ENCODE data around the gene PCTP. TPM values are rescaled to one million over a fixed set of nuclear protein-coding genes. Genes with fewer than 3 reads are reported as not detected.

Gene PCTP
- total and polyA plus RNA-seq, 5 donors: 11.9 to 17.6 (median 15.9) TPM

- no peaks in the 10 kb centered on the region for H3K27me3 ChIP-seq (ENCODE audit: control insufficient read depth, insufficient read depth)
- no peaks in the 10 kb centered on the region for H3K9me3 ChIP-seq (ENCODE audit: control insufficient read depth, low read length)
- H3K4me1 ChIP-seq (ENCODE audit: control insufficient read depth, insufficient read depth, low read length): peaks cover 1% of the 10 kb centered on the region
- ATAC-seq (peak; percentile 60 to 87), DNase-seq (no peak)
- 64% methylated on average over 4 of the region's 4 CpGs for WGBS
- H3K27ac ChIP-seq (ENCODE audit: low read length): no peak overlapping the region
- intact Hi-C loops (cut with DNase I): loop anchor here in 1 of 4 donors (10.0 kb wide), 1 partner anchor 186 kb away; no protein-coding TSS in a partner anchor
- no peak overlapping the region for H3K4me3 ChIP-seq (ENCODE audit: low read length)
Observed at GRCh38 chr17:55710829-55711496, 39.9 kb upstream of the PCTP start.

GRCh38 chr17:55717432-55717831, 33.4 kb upstream of the PCTP start:
- H3K4me1 ChIP-seq (ENCODE audit: control insufficient read depth, insufficient read depth, low read length): no peaks in the 10 kb centered on the region
- ATAC-seq: no peak
- H3K27me3 ChIP-seq (ENCODE audit: control insufficient read depth, insufficient read depth): no peaks in the 10 kb centered on the region
- intact Hi-C loops (cut with DNase I): loop anchor here in 3 of 4 donors (5.0 to 10.0 kb wide), 3 partner anchors 55 to 193 kb away; no protein-coding TSS in a partner anchor
- H3K27ac ChIP-seq (ENCODE audit: low read length): no peak overlapping the region
- 93% methylated on average over 4 of the region's 4 CpGs for WGBS
- H3K9me3 ChIP-seq (ENCODE audit: control insufficient read depth, low read length): no peaks in the 10 kb centered on the region
- DNase-seq: no peak
- H3K4me3 ChIP-seq (ENCODE audit: low read length): no peak overlapping the region

GRCh38 chr17:55717898-55718735, 32.7 kb upstream of the PCTP start:
- WGBS: 51% methylated on average over 11 of the region's 11 CpGs
- peak; percentile 38 to 48 for ATAC-seq
- Histone ChIP-seq H3K27ac (ENCODE audit: low read length) (no peak overlapping the region), H3K9me3 (ENCODE audit: control insufficient read depth, low read length) (no peaks in the 10 kb centered on the region), H3K4me1 (ENCODE audit: control insufficient read depth, insufficient read depth, low read length) (no peaks in the 10 kb centered on the region), H3K27me3 (ENCODE audit: control insufficient read depth, insufficient read depth) (no peaks in the 10 kb centered on the region), H3K4me3 (ENCODE audit: low read length) (no peak overlapping the region)
- intact Hi-C loops (cut with DNase I): loop anchor here in 3 of 4 donors (5.0 to 10.0 kb wide), 3 partner anchors 54 to 193 kb away; no protein-coding TSS in a partner anchor
- peak; percentile 79 to 92 (median 79) for DNase-seq

- ATAC-seq (no peak), DNase-seq (no peak)
- intact Hi-C loops (cut with DNase I): no loop called here
- H3K27me3 ChIP-seq (ENCODE audit: control insufficient read depth, insufficient read depth): no peaks in the 10 kb centered on the region
- 84% methylated on average over 6 of the region's 6 CpGs for WGBS
- peak overlapping the region; percentile 2 for H3K4me3 ChIP-seq (ENCODE audit: low read length)
- H3K9me3 ChIP-seq (ENCODE audit: control insufficient read depth, low read length): no peaks in the 10 kb centered on the region
- no peak overlapping the region for H3K27ac ChIP-seq (ENCODE audit: low read length)
- peaks cover under 1% of the 10 kb centered on the region for H3K4me1 ChIP-seq (ENCODE audit: control insufficient read depth, insufficient read depth, low read length)
Observed at GRCh38 chr17:55720919-55721836, 29.7 kb upstream of the PCTP start.

GRCh38 chr17:55722016-55722736, 28.7 kb upstream of the PCTP start:
- intact Hi-C loops (cut with DNase I): no loop called here
- peaks cover 6% of the 10 kb centered on the region for H3K4me1 ChIP-seq (ENCODE audit: control insufficient read depth, insufficient read depth, low read length)
- H3K9me3 ChIP-seq (ENCODE audit: control insufficient read depth, low read length): no peaks in the 10 kb centered on the region
- DNase-seq (no peak), ATAC-seq (no peak)
- H3K27me3 ChIP-seq (ENCODE audit: control insufficient read depth, insufficient read depth): no peaks in the 10 kb centered on the region
- H3K4me3 ChIP-seq (ENCODE audit: low read length): peak overlapping the region; percentile 39
- no peak overlapping the region for H3K27ac ChIP-seq (ENCODE audit: low read length)
- 48% methylated on average over 5 of the region's 5 CpGs for WGBS

- WGBS: 10% methylated on average over 12 of the region's 12 CpGs
- DNase-seq (peak in 2 of 3 donors; percentile 40 to 41), ATAC-seq (peak; percentile 43 to 54)
- peaks cover 8% of the 10 kb centered on the region for H3K4me1 ChIP-seq (ENCODE audit: control insufficient read depth, insufficient read depth, low read length)
- no peaks in the 10 kb centered on the region for H3K27me3 ChIP-seq (ENCODE audit: control insufficient read depth, insufficient read depth)
- H3K9me3 ChIP-seq (ENCODE audit: control insufficient read depth, low read length): no peaks in the 10 kb centered on the region
- intact Hi-C loops (cut with DNase I): no loop called here
- no peak within 1 kb of the TSS for H3K27ac ChIP-seq (ENCODE audit: low read length)
- peak within 1 kb of the TSS; percentile 39 for H3K4me3 ChIP-seq (ENCODE audit: low read length)
Observed at GRCh38 chr17:55722742-55723487, 27.9 kb upstream of the PCTP start, which contains the start of gene TMEM100. Gene TMEM100 (minus strand): TSS chr17:55722864. CDS start chr17:55721070, 1,794 bp downstream.

- intact Hi-C loops (cut with DNase I): no loop called here
- Histone ChIP-seq H3K4me1 (ENCODE audit: control insufficient read depth, insufficient read depth, low read length) (peaks cover 8% of the 10 kb centered on the region), H3K27me3 (ENCODE audit: control insufficient read depth, insufficient read depth) (no peaks in the 10 kb centered on the region), H3K9me3 (ENCODE audit: control insufficient read depth, low read length) (no peaks in the 10 kb centered on the region), H3K4me3 (ENCODE audit: low read length) (peak overlapping the region; percentile 39), H3K27ac (ENCODE audit: low read length) (no peak overlapping the region)
- DNase-seq (no peak), ATAC-seq (no peak)
Observed at GRCh38 chr17:55723488-55723848, 27.4 kb upstream of the PCTP start.

- DNase-seq (peak; percentile 62 to 79 (median 77)), ATAC-seq (peak; percentile 61 to 71)
- intact Hi-C loops (cut with DNase I): no loop called here
- H3K27ac ChIP-seq (ENCODE audit: low read length): peak overlapping the region; percentile 17
- H3K27me3 ChIP-seq (ENCODE audit: control insufficient read depth, insufficient read depth): no peaks in the 10 kb centered on the region
- WGBS: 63% methylated on average over 2 of the region's 2 CpGs
- no peaks in the 10 kb centered on the region for H3K9me3 ChIP-seq (ENCODE audit: control insufficient read depth, low read length)
- no peak overlapping the region for H3K4me3 ChIP-seq (ENCODE audit: low read length)
- H3K4me1 ChIP-seq (ENCODE audit: control insufficient read depth, insufficient read depth, low read length): peaks cover 8% of the 10 kb centered on the region
Observed at GRCh38 chr17:55726440-55726839, 24.4 kb upstream of the PCTP start.

GRCh38 chr17:55727275-55727674, 23.6 kb upstream of the PCTP start:
- no peak for DNase-seq
- peak in 1 of 2 donors; percentile 15 for ATAC-seq
- Histone ChIP-seq H3K9me3 (ENCODE audit: control insufficient read depth, low read length) (no peaks in the 10 kb centered on the region), H3K27me3 (ENCODE audit: control insufficient read depth, insufficient read depth) (no peaks in the 10 kb centered on the region), H3K4me1 (ENCODE audit: control insufficient read depth, insufficient read depth, low read length) (peaks cover 8% of the 10 kb centered on the region), H3K4me3 (ENCODE audit: low read length) (no peak overlapping the region), H3K27ac (ENCODE audit: low read length) (no peak overlapping the region)
- intact Hi-C loops (cut with DNase I): no loop called here
- WGBS: 89% methylated on average over 6 of the region's 6 CpGs

All from right cardiac atrium (tissue), 5 donors.